Right atrium auricular region (tissue), 2 donors: ENCODE data around the gene CACUL1. TPM values are rescaled to one million over a fixed set of nuclear protein-coding genes. Genes with fewer than 3 reads are reported as not detected.

Experiments
- DNase-seq: peaks from one replicate; pipeline ENCODE4 v3.0.0-alpha.2; 2019; ENCODE audit warnings: low spot score
- H3K27ac ChIP-seq, 2 donors: fragments of 200-600 bp; sonication (generic); 1 replicate in 1 of 2; 2 replicates in 1 of 2; pipeline ENCODE4 v1.5.1; 2016 to 2019
- H3K27me3 ChIP-seq, 2 donors: fragments of 200-600 bp; sonication (generic); one replicate each; pipeline versions ENCODE4 v1.5.1 to v1.6.0; 2017 to 2019
- H3K36me3 ChIP-seq: fragments of 200-600 bp; sonication (generic); one replicate; pipeline ENCODE4 v1.5.1; 2016
- H3K4me1 ChIP-seq, 2 donors: fragments of 200-600 bp; sonication (generic); one replicate each; pipeline versions ENCODE4 v1.5.1 to v1.6.0; 2017 to 2019
- H3K4me3 ChIP-seq, 2 donors: fragments of 200-600 bp; sonication (generic); 1 replicate in 1 of 2; 2 replicates in 1 of 2; pipeline ENCODE4 v1.5.1; 2017 to 2019; ENCODE audit warnings: mild to moderate bottlenecking in 1 of 2, moderate library complexity in 1 of 2
- H3K9me3 ChIP-seq, 2 donors: fragments of 200-600 bp; sonication (generic); one replicate each; pipeline ENCODE4 v1.5.1; 2019
- total RNA-seq, 2 donors: library from RNA; depleted of rRNA; stranded (reverse); fragments of >200 nt; gene quantifications; one replicate each; pipeline ENCODE4 v1.1.0, GENCODE V29; 2016
- TF ChIP-seq, protein P1 (sequence below), 2 donors: fragments of 200-600 bp; sonication (generic); IDR thresholded peaks; one replicate each; pipeline ENCODE4 v1.5.1; 2019; ENCODE audit warnings: antibody characterized with exemption in 2 of 2

The CACUL1 gene
- total RNA-seq, 2 donors from 2014 or later, result 17.2 to 17.5 TPM

DNA sequence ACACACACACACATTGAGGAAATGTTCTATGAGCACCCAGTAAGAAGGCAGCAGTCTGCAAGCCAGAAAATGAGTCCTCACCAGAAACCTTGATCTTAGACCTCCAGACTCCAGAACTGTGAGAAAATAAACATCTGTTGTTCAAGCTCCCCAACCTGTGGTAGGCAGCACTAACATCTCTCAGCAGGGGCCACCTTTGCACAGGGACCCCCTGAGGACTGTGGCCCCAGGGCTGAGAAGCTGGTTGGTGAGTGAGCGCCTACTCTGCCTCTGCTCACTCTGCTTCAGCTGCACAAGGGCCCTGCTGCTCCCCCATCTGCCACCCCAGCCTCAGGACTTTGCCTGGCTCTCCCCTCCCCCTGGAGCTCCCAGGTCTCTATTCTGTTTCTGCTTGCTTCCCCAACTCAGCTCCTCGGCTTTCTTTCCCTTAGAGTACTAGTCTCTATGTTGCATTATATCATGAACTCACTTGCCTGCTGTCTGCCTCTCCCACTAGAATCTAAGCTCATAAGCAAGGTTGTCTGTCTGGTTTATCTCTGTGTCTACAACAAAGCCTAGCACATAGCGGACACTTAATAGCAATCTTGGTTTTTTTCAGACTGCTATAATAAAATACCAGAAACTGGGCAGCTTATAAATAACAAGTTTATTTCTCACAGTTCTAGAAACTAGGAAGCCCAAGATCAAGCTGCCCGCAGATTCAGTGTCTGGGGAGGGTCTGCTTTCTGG, 118.9 kb downstream of the CACUL1 start:
- Histone ChIP-seq H3K27ac (no peak overlapping the region), H3K4me1 (no peaks in the 10 kb centered on the region), H3K4me3 (no peak overlapping the region), H3K36me3 (no peaks in the 10 kb centered on the region), H3K9me3 (no peaks in the 10 kb centered on the region), H3K27me3 (no peaks in the 10 kb centered on the region)
- TF ChIP-seq, protein P1, sequence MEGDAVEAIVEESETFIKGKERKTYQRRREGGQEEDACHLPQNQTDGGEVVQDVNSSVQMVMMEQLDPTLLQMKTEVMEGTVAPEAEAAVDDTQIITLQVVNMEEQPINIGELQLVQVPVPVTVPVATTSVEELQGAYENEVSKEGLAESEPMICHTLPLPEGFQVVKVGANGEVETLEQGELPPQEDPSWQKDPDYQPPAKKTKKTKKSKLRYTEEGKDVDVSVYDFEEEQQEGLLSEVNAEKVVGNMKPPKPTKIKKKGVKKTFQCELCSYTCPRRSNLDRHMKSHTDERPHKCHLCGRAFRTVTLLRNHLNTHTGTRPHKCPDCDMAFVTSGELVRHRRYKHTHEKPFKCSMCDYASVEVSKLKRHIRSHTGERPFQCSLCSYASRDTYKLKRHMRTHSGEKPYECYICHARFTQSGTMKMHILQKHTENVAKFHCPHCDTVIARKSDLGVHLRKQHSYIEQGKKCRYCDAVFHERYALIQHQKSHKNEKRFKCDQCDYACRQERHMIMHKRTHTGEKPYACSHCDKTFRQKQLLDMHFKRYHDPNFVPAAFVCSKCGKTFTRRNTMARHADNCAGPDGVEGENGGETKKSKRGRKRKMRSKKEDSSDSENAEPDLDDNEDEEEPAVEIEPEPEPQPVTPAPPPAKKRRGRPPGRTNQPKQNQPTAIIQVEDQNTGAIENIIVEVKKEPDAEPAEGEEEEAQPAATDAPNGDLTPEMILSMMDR (IDR thresholded peaks at IDR 0.05), result no peak
- DNase-seq, result peak; percentile 32

DNA sequence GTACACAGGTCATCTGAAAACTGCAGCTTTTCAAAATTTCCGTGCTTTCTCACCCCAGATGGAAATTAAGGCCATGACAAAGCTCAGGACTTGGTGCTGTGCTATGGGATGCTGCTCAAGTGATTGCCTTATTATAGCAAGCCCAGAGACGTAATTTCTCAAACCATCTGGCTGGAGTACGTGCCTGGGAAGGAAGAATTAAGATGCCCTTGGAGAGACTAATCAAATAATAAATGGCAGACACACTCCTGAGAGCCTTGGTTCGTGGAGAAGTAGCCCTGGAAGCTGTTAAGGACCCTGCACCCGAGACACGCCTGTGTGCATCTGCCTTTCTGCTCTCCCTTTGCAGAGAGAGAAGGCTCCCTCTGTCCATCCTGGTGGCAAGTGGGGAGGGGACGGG, 121.0 kb downstream of the CACUL1 start:
- Histone ChIP-seq H3K27me3 (no peaks in the 10 kb centered on the region), H3K9me3 (no peaks in the 10 kb centered on the region), H3K27ac (no peak overlapping the region), H3K4me3 (no peak overlapping the region), H3K4me1 (peaks cover 0 to 8% of the 10 kb centered on the region in 2 donors), H3K36me3 (no peaks in the 10 kb centered on the region)
- peak; percentile 18 for DNase-seq
- TF ChIP-seq, protein P1 (IDR thresholded peaks at IDR 0.05), result no peak

DNA sequence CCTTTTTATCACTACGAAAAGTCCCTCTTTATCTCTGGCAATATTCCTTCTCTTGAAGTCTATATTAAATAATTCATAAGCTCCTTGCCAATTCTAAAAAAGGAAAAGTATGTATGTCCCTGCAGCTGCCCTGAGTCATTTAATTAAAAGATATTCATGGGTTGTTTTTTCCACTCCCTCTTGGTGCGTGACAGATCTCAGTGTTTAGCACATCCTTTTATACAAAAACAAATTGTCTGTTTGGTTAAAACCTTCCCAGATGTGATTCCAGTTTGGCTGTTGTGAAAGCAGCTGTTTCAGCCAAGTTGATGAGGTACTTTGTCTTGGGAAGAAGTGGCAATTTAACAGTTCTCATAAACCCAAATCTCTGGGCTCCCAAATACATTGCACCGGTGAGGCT, 125.6 kb downstream of the CACUL1 start:
- Histone ChIP-seq H3K4me1 (peaks cover 0 to 9% of the 10 kb centered on the region in 2 donors), H3K36me3 (no peaks in the 10 kb centered on the region), H3K27me3 (no peaks in the 10 kb centered on the region), H3K4me3 (no peak overlapping the region), H3K9me3 (no peaks in the 10 kb centered on the region), H3K27ac (no peak overlapping the region)
- TF ChIP-seq, protein P1 (IDR thresholded peaks at IDR 0.05), result no peak
- no peak for DNase-seq

DNA sequence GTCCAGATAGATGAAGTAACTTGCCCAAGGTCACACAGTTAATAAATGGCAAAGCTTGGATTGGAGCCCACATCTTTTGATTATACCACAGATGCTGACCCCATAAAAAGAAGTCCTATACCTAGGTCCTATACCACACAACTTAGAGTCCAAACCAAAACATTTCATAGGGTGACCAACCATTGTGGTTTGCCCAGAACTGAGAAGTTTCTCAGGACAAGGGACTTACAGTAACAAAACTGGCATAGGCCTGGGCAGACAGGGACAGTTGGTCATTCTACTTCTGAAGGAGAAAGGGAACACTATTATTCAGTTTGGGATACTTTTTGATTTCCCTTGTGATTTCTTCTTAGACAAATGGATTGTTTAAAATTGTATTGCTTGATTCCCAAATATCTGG, 126.4 kb downstream of the CACUL1 start:
- peak; percentile 1 for DNase-seq
- TF ChIP-seq, protein P1 (IDR thresholded peaks at IDR 0.05), result no peak
- Histone ChIP-seq H3K4me3 (no peak overlapping the region), H3K4me1 (peaks cover 0 to 9% of the 10 kb centered on the region in 2 donors), H3K27me3 (no peaks in the 10 kb centered on the region), H3K27ac (no peak overlapping the region), H3K9me3 (no peaks in the 10 kb centered on the region), H3K36me3 (no peaks in the 10 kb centered on the region)

DNA sequence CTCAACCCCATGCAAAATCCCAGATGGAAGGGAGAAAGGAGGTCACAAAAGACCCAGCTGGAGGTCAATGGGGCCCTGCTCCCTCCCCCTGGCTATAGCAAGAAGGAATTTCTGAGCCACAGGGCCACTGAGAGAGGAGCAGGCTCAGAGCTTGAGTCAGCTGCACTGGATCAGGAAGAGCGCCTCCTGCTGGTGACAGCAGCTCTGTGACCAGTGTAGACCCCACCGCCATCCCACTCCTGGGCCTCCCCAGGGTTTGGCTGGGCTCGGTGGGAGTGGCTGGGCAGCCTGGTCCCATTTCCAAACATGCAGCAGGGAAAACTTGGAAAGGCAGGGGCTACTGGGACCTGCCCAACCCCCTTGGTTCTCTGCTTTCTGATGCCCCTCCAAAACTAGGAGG, 127.8 kb downstream of the CACUL1 start:
- H3K27me3 ChIP-seq, result no peaks in the 10 kb centered on the region
- H3K9me3 ChIP-seq, result no peaks in the 10 kb centered on the region
- TF ChIP-seq, protein P1 (IDR thresholded peaks at IDR 0.05), result no peak

More for the DNA sequence above, 127.8 kb downstream of the CACUL1 start:
- H3K27ac ChIP-seq, result no peak overlapping the region
- no peaks in the 10 kb centered on the region for H3K36me3 ChIP-seq
- no peak overlapping the region for H3K4me3 ChIP-seq
- peak; percentile 7 for DNase-seq
- H3K4me1 ChIP-seq, result peaks cover 0 to 9% of the 10 kb centered on the region in 2 donors

Other genes with a start within 250 kb of the CACUL1 start
- not detected for gene PRLHR, start 159.3 kb downstream of the CACUL1 start, total RNA-seq